NCI-H2171 treated with DMSO at 0.1 percent for 48 hours (cell line): ENCODE measurements around the gene GLB1L.

ENCODE experiments used
- DNase-seq: peaks from one replicate; lab custom pipeline; 2025; lab: John Stamatoyannopoulos, UW

Gene GLB1L

GRCh38 chr2:219221957-219222518 is 23.2 kb downstream of the GLB1L start:
- DNase-seq: no peak

- DNase-seq: no peak
Measured at GRCh38 chr2:219220652-219221402, 24.4 kb downstream of the GLB1L start.

GRCh38 chr2:219219784-219220532 is 25.3 kb downstream of the GLB1L start:
- no peak for DNase-seq

GRCh38 chr2:219218732-219219701 is 26.2 kb downstream of the GLB1L start, which contains the start of gene ABCB6:
ABCB6 (minus strand) TSS chr2:219218958; CDS start chr2:219218673, 285 bp downstream.
- peak; percentile 95 for DNase-seq

GRCh38 chr2:219218217-219218731 is 27.0 kb downstream of the GLB1L start:
- peak; percentile 68 for DNase-seq

- DNase-seq: no peak
Measured at GRCh38 chr2:219216535-219216915, 28.7 kb downstream of the GLB1L start.

- no peak for DNase-seq
Measured at GRCh38 chr2:219215871-219216534, 29.2 kb downstream of the GLB1L start.

- DNase-seq: no peak
Measured at GRCh38 chr2:219214786-219215185, 30.5 kb downstream of the GLB1L start.

GRCh38 chr2:219214141-219214540 is 31.1 kb downstream of the GLB1L start:
- DNase-seq: no peak

- DNase-seq: no peak
Measured at GRCh38 chr2:219213486-219214071, 31.7 kb downstream of the GLB1L start.

GRCh38 chr2:219213026-219213415 is 32.2 kb downstream of the GLB1L start:
- DNase-seq: no peak

- no peak for DNase-seq
Measured at GRCh38 chr2:219210886-219211362, 34.3 kb downstream of the GLB1L start.

GRCh38 chr2:219210196-219210885 is 34.9 kb downstream of the GLB1L start:
- DNase-seq: no peak

GRCh38 chr2:219209236-219210195 is 35.7 kb downstream of the GLB1L start:
- DNase-seq: no peak

GRCh38 chr2:219207884-219208740 is 37.1 kb downstream of the GLB1L start:
- DNase-seq: no peak

- DNase-seq: no peak
Measured at GRCh38 chr2:219207134-219207883, 37.9 kb downstream of the GLB1L start.
